Cardiac muscle cell (in vitro differentiated cells and primary cell): ENCODE data around the gene KCNAB2. TPM values are rescaled to one million over a fixed set of nuclear protein-coding genes. Genes with fewer than 3 reads are reported as not detected.
"Not testable (repeated sequence)": the region's sequence is repeated elsewhere in the genome, so short reads cannot be mapped to it uniquely, and the experiment has no call there.

Experiments used
- DNase-seq, 2 donors: peaks; one replicate each; pipeline versions ENCODE4 v3.0.0 to v3.0.0-alpha.2; 2010 to 2017; ENCODE audit warnings: low read depth in 1 of 2, low spot score in 1 of 2
- H3K27ac ChIP-seq: fragments of 200-600 bp; sonication (generic); 2 replicates; pipeline ENCODE4 v1.5.1; 2016
- H3K27me3 ChIP-seq: fragments of 200-600 bp; sonication (generic); 2 replicates; pipeline ENCODE4 v1.6.0; 2016; ENCODE audit warnings: control low read depth
- H3K36me3 ChIP-seq: fragments of 200-600 bp; sonication (generic); 2 replicates; pipeline ENCODE4 v1.5.1; 2016; ENCODE audit warnings: control low read depth
- H3K4me1 ChIP-seq: fragments of 200-600 bp; sonication (generic); 2 replicates; pipeline ENCODE4 v1.8.1; 2017; ENCODE audit warnings: low read depth, mild to moderate bottlenecking, mixed run types
- H3K4me3 ChIP-seq: fragments of 200-600 bp; sonication (generic); 2 replicates; pipeline ENCODE4 v1.5.1; 2016; ENCODE audit warnings: mild to moderate bottlenecking
- H3K9me3 ChIP-seq: fragments of 200-600 bp; sonication (generic); 2 replicates; pipeline ENCODE4 v1.5.1; 2017; ENCODE audit warnings: low read depth, mild to moderate bottlenecking, control low read depth
- CTCF ChIP-seq: IDR thresholded peaks from 2 replicates; pipeline ENCODE4 v1.5.1; 2012; ENCODE audit warnings: low read depth, mild to moderate bottlenecking, low read length
- polyA plus RNA-seq: library from polyadenylated mRNA; unstranded; fragments of >200 nt; fragmentation: Nextera tagmentation; extraction: Ambion mirVana; gene quantifications from 2 replicates; pipeline ENCODE4 v1.2.1, GENCODE V29; 2016
- total RNA-seq: library from RNA; depleted of rRNA; stranded (reverse); fragments of >200 nt; gene quantifications from 2 replicates; pipeline ENCODE4 v1.2.3, GENCODE V29; 2016

The KCNAB2 gene
- total and polyA plus RNA-seq, 2 experiments from 2014 or later: 5.5 to 10.8 TPM

- TF ChIP-seq CTCF: no peak
- Histone ChIP-seq H3K9me3 (no peaks in the 10 kb centered on the region), H3K27ac (no peak overlapping the region), H3K36me3 (no peaks in the 10 kb centered on the region), H3K27me3 (peaks cover 41% of the 10 kb centered on the region), H3K4me3 (no peak overlapping the region), H3K4me1 (peaks cover 4% of the 10 kb centered on the region)
- no peak for DNase-seq
Observed at GRCh38 chr1:6054596-6054995, 8.9 kb downstream of the KCNAB2 start.

GRCh38 chr1:6056572-6056948 is 10.9 kb downstream of the KCNAB2 start:
- H3K27me3 ChIP-seq: peaks cover 21% of the 10 kb centered on the region
- no peak for TF ChIP-seq CTCF
- no peak overlapping the region for H3K4me3 ChIP-seq
- no peak for DNase-seq
- H3K27ac ChIP-seq: no peak overlapping the region
- no peaks in the 10 kb centered on the region for H3K9me3 ChIP-seq
- peaks cover 4% of the 10 kb centered on the region for H3K4me1 ChIP-seq
- no peaks in the 10 kb centered on the region for H3K36me3 ChIP-seq

DNA sequence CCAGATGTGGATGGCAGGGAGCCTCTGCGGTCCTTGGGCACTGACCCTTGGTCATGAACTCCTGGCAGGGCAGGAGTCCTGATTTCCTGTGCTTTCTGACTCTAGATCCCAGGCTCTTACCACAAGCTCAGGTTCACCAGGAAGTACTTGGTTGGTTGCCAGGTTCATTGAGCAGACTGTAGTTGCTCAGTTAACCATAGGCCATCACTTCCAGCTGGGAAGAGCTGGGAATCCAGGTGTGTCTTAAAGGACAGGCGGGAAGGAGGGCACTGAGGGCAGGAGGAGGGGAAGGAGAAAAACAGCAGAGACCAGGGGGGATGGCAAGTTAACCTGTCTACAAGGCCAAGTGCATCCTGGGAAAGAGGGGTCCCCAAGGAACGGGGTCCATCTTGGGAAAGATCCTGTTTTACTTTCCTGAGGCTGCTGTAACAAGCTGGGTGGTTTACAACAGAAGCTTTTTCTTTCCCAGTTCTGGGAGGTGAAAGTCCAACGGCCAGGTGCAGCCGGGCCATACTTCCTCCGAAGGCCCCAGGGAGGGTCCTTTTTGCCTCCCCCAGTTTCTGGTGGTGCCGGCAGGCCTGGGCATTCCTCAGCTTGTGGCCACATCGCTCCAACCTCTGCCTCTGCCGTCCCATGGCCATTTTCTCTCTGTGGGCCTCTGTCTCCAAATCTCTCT is 11.6 kb downstream of the KCNAB2 start:
- no peak for TF ChIP-seq CTCF
- peaks cover 4% of the 10 kb centered on the region for H3K4me1 ChIP-seq
- H3K27ac ChIP-seq: no peak overlapping the region
- no peak overlapping the region for H3K4me3 ChIP-seq
- no peaks in the 10 kb centered on the region for H3K36me3 ChIP-seq
- H3K27me3 ChIP-seq: peaks cover 20% of the 10 kb centered on the region
- H3K9me3 ChIP-seq: no peaks in the 10 kb centered on the region
- no peak for DNase-seq

GRCh38 chr1:6059866-6060265 is 14.2 kb downstream of the KCNAB2 start:
- Histone ChIP-seq H3K36me3 (no peaks in the 10 kb centered on the region), H3K4me3 (no peak overlapping the region), H3K4me1 (no peaks in the 10 kb centered on the region), H3K27ac (no peak overlapping the region), H3K27me3 (peaks cover 10% of the 10 kb centered on the region), H3K9me3 (no peaks in the 10 kb centered on the region)
- no peak for TF ChIP-seq CTCF
- no peak for DNase-seq

GRCh38 chr1:6062670-6063069 is 17.0 kb downstream of the KCNAB2 start:
- no peaks in the 10 kb centered on the region for H3K4me1 ChIP-seq
- no peaks in the 10 kb centered on the region for H3K9me3 ChIP-seq
- no peak overlapping the region for H3K27ac ChIP-seq
- DNase-seq: no peak
- no peak for TF ChIP-seq CTCF
- H3K36me3 ChIP-seq: no peaks in the 10 kb centered on the region
- no peaks in the 10 kb centered on the region for H3K27me3 ChIP-seq
- H3K4me3 ChIP-seq: no peak overlapping the region

GRCh38 chr1:6063532-6064053 is 17.9 kb downstream of the KCNAB2 start:
- not testable (repeated sequence) for H3K27me3 ChIP-seq, H3K36me3 ChIP-seq, H3K4me1 ChIP-seq, H3K27ac ChIP-seq, DNase-seq, H3K9me3 ChIP-seq, H3K4me3 ChIP-seq
